GM19324 (cell line): ENCODE data around the gene GTSE1.

ENCODE experiments used
- ATAC-seq: cut with Tn5 transposase; IDR thresholded peaks from one replicate; pipeline ENCODE4 v1.9.1; 2021; ENCODE audit warnings: mild to moderate bottlenecking, moderate library complexity; ENCODE audit not compliant: unreplicated experiment, low FRiP score

The GTSE1 gene

GRCh38 chr22:46322711-46323110 is 26.0 kb downstream of the GTSE1 start:
- ATAC-seq, result no peak

GRCh38 chr22:46323162-46323561 is 26.5 kb downstream of the GTSE1 start:
- no peak for ATAC-seq

- no peak for ATAC-seq
These were observed 29.5 kb downstream of the GTSE1 start for GRCh38 chr22:46326066-46326680.

GRCh38 chr22:46327691-46328465 is 31.2 kb downstream of the GTSE1 start:
- ATAC-seq, result no peak

GRCh38 chr22:46328797-46329196 is 32.1 kb downstream of the GTSE1 start:
- no peak for ATAC-seq

GRCh38 chr22:46329616-46330015 is 32.9 kb downstream of the GTSE1 start:
- no peak for ATAC-seq

- no peak for ATAC-seq
These were observed 33.8 kb downstream of the GTSE1 start for GRCh38 chr22:46330426-46330825.

- no peak for ATAC-seq
These were observed 34.8 kb downstream of the GTSE1 start for GRCh38 chr22:46331496-46331895.

- peak; percentile 82 for ATAC-seq
These were observed 38.8 kb downstream of the GTSE1 start, which contains the start of gene TRMU for GRCh38 chr22:46335201-46336118. Gene TRMU (plus strand): TSS chr22:46335714. CDS start chr22:46335765, 51 bp downstream.

GRCh38 chr22:46336119-46337078 is 39.7 kb downstream of the GTSE1 start:
- ATAC-seq, result peak; percentile 16

GRCh38 chr22:46337870-46338269 is 41.2 kb downstream of the GTSE1 start:
- no peak for ATAC-seq

GRCh38 chr22:46338636-46339035 is 42.0 kb downstream of the GTSE1 start:
- ATAC-seq, result no peak

GRCh38 chr22:46339956-46340355 is 43.3 kb downstream of the GTSE1 start:
- no peak for ATAC-seq

GRCh38 chr22:46340676-46341075 is 44.0 kb downstream of the GTSE1 start:
- no peak for ATAC-seq

- no peak for ATAC-seq
These were observed 50.2 kb downstream of the GTSE1 start for GRCh38 chr22:46346680-46347405.

- ATAC-seq, result no peak
These were observed 51.0 kb downstream of the GTSE1 start for GRCh38 chr22:46347646-46348045.

GRCh38 chr22:46348099-46348695 is 51.5 kb downstream of the GTSE1 start:
- ATAC-seq, result no peak

- ATAC-seq, result no peak
These were observed 52.6 kb downstream of the GTSE1 start for GRCh38 chr22:46349238-46349637.

GRCh38 chr22:46349681-46350080 is 53.0 kb downstream of the GTSE1 start:
- no peak for ATAC-seq
